Fibroblast of villous mesenchyme (primary cell): Measurements from ENCODE around the gene CHD8. TPM values are rescaled to one million over a fixed set of nuclear protein-coding genes. Genes with fewer than 3 reads are reported as not detected.
A peak's percentile ranks its signal among the peaks of the same experiment; 100 is the strongest.

Experiments
- DNase-seq: peaks from one replicate; pipeline ENCODE4 v3.0.0-alpha.2; 2010; ENCODE audit warnings: low read depth
- H3K4me3 ChIP-seq: 2 replicates; pipeline ENCODE4 v1.5.1; 2011; ENCODE audit warnings: low read depth, mild to moderate bottlenecking, low read length
- total RNA-seq: library from RNA; depleted of rRNA; stranded (reverse); fragments of >200 nt; gene quantifications from 2 replicates; pipeline ENCODE4 v1.2.3, GENCODE V29; 2012
- TF ChIP-seq, protein P1 (sequence below): IDR thresholded peaks from 2 replicates; pipeline ENCODE4 v1.5.1; 2012; ENCODE audit warnings: low read depth, mild to moderate bottlenecking, low read length; ENCODE audit not compliant: insufficient read depth

The CHD8 gene
- total RNA-seq, 1 donor: 85.1 TPM

DNA sequence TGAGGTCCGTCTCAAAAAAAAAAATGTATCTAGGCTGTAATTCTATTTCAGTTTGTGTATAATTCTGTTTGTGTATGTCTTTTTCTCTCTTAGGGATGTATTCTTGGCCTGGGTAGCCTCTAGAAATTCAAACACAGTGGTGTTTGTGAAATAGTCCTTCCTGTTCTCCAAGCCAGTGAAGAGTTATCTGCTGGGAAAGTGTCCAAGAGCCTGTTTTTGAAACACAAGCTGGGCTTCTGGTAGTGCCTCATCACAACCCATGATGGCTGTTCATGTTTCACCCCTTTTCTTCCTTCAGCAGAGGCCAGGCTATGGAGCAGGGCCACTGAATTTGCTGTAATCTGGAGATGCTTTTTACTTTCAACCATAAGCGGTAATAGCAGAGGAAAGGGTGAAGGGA is 40.5 kb upstream of the CHD8 start:
- DNase-seq: peak; percentile 72
- TF ChIP-seq, protein P1, sequence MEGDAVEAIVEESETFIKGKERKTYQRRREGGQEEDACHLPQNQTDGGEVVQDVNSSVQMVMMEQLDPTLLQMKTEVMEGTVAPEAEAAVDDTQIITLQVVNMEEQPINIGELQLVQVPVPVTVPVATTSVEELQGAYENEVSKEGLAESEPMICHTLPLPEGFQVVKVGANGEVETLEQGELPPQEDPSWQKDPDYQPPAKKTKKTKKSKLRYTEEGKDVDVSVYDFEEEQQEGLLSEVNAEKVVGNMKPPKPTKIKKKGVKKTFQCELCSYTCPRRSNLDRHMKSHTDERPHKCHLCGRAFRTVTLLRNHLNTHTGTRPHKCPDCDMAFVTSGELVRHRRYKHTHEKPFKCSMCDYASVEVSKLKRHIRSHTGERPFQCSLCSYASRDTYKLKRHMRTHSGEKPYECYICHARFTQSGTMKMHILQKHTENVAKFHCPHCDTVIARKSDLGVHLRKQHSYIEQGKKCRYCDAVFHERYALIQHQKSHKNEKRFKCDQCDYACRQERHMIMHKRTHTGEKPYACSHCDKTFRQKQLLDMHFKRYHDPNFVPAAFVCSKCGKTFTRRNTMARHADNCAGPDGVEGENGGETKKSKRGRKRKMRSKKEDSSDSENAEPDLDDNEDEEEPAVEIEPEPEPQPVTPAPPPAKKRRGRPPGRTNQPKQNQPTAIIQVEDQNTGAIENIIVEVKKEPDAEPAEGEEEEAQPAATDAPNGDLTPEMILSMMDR: no peak

DNA sequence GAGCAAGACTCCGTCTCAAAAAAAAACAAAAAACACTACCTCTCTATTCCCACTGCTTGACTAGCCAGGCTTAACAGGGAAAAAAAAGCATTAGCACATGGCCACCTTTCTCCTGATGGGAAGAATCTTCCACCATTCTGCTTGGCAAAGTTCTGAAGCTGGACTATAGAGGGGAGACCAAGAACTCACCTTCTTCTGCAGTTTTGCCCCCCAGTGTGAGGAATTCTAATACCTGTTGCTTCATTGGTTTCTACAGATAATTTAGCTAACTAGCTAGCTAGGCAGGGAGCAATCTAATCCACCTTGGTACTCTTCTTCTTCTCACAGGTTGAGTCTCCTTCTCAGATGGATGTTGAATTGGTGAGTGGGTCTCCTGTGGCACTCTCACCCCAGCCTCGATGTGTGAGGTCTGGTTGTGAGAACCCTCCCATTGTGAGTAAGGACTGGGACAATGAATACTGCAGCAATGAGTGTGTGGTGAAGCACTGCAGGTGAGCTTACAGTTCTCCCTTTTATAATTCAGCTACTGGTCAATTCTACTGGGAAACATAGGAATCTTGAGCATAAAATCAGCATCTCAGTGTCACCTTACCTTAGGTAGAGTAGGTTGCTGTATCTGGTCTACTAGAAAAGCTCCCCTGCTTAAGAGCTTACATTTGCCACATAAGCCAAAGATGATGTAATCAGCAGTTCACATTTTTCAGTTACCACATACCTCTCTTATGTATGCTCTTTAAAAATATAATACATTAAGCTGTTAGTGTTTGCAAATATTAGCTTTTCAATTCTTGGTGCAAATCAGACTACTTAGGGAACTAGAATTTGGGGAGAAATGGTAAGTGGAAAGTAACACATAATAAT is 39.2 kb upstream of the CHD8 start:
- peak; percentile 69 for DNase-seq
- TF ChIP-seq, protein P1: no peak
- H3K4me3 ChIP-seq: no peak overlapping the region

More for the DNA sequence above, 40.5 kb upstream of the CHD8 start:
- no peak overlapping the region for H3K4me3 ChIP-seq

- peak; percentile 84 for DNase-seq
- TF ChIP-seq, protein P1: no peak
- H3K4me3 ChIP-seq: no peak overlapping the region
Measured at GRCh38 chr14:21486640-21487087, 30.7 kb upstream of the CHD8 start.

GRCh38 chr14:21476925-21477681 is 21.2 kb upstream of the CHD8 start, which contains the start of the genes RAB2B and TOX4:
TSS of gene RAB2B (minus strand) at chr14:21476959. CDS start at chr14:21476872, 87 bp downstream.
TSS of gene TOX4 (plus strand) at chr14:21477195. CDS start at chr14:21477279, 84 bp downstream.
- TF ChIP-seq, protein P1: peak; percentile 100
- peak; percentile 99 for DNase-seq
- H3K4me3 ChIP-seq: peak within 1 kb of the TSS; percentile 98

DNA sequence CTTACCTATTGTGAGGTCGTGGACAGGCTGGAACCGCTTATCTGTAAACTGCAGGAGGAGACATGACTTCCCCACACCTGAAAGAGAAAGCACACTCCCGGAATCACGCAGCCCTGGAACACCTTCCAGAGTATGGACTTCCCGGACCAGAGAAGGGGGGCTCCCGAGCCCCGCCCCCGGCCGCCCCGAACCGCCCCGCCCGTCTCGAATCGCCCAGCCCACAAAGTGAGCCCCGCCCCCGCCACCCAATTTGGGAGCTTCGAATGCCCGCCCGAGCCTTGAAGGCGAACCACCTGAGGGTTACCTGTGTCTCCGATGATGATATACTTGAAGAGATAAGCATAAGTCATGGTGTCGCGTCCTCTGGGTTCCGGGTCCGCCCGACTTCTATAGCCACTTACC is 20.6 kb upstream of the CHD8 start:
- peak overlapping the region; percentile 98 for H3K4me3 ChIP-seq
- TF ChIP-seq, protein P1: no peak
- peak; percentile 71 for DNase-seq

GRCh38 chr14:21475767-21476522 is 20.0 kb upstream of the CHD8 start:
- TF ChIP-seq, protein P1: no peak
- peak overlapping the region; percentile 98 for H3K4me3 ChIP-seq
- no peak for DNase-seq
